ENCODE data around the gene PCDHA3. TPM values are rescaled to one million over a fixed set of nuclear protein-coding genes. Genes with fewer than 3 reads are reported as not detected.
"Not testable (repeated sequence)": the region's sequence is repeated elsewhere in the genome, so short reads cannot be mapped to it uniquely, and the experiment has no call there.

PCDHA3 gene
- total RNA-seq, 1 experiment from 2014 or later: not detected

DNA sequence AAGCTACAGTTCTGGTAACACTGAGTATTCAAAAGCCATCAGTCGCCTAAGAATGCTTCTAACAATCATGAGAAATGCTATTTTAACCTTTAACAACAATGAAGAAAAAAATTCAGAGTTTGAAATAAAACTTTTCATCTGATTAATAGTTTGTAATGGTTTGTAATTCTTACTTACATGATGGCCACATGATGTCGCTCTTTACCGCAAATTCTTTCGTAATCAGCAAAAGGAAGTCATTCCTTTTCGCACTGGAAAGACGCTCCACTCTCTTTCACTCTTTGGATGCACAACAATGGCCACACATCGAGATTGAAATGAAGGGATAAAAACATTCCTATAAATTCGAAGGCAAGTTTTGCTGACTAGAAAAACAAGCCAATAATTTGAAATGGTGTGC, 33.1 kb downstream of the PCDHA3 start, which contains the start of gene PCDHA7:
Gene PCDHA7, plus strand, starts transcription at position 277 of the 400 bp plus-strand sequence. Its CDS starts 115 bp downstream, at position 392.
- ChIA-PET POLR2A (no interaction called here), CTCF (interaction anchor here (0.6 kb wide), 1 partner anchor 322 kb away, joined by 3 read pairs; no protein-coding TSS in a partner anchor)
- DNase-seq (ENCODE audit: low read depth, low spot score) (no peak), ATAC-seq (no peak)
- intact Hi-C loops (cut with micrococcal nuclease; ENCODE audit: unreplicated experiment) (no loop called here), in situ Hi-C loops (cut with HindIII; ENCODE audit: low pct_unique_long_range_greater_than_20kb, low sequenced_read_pairs) (no loop called here)
- Histone ChIP-seq H3K4me3 (ENCODE audit: low read depth in 2 of 2, low read length in 2 of 2) (no peak within 1 kb of the TSS), H3K27me3 (ENCODE audit: control insufficient read depth, insufficient read depth, low read length) (no peaks in the 10 kb centered on the region), H3K4me1 (ENCODE audit: control insufficient read depth, insufficient read depth, low read length) (no peaks in the 10 kb centered on the region), H3K9me3 (ENCODE audit: control insufficient read depth, insufficient read depth, low read depth, low read length) (no peaks in the 10 kb centered on the region; the same call in 1 of the 2 replicates), H3K36me3 (ENCODE audit: control insufficient read depth, insufficient read depth, low read length) (no peaks in the 10 kb centered on the region), H3K27ac (ENCODE audit: low read length) (no peak within 1 kb of the TSS)
- TF ChIP-seq, protein P1, sequence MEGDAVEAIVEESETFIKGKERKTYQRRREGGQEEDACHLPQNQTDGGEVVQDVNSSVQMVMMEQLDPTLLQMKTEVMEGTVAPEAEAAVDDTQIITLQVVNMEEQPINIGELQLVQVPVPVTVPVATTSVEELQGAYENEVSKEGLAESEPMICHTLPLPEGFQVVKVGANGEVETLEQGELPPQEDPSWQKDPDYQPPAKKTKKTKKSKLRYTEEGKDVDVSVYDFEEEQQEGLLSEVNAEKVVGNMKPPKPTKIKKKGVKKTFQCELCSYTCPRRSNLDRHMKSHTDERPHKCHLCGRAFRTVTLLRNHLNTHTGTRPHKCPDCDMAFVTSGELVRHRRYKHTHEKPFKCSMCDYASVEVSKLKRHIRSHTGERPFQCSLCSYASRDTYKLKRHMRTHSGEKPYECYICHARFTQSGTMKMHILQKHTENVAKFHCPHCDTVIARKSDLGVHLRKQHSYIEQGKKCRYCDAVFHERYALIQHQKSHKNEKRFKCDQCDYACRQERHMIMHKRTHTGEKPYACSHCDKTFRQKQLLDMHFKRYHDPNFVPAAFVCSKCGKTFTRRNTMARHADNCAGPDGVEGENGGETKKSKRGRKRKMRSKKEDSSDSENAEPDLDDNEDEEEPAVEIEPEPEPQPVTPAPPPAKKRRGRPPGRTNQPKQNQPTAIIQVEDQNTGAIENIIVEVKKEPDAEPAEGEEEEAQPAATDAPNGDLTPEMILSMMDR (IDR thresholded peaks at IDR 0.05): 0 out of 2 replicates have a peak, but pooled peaks have one; percentile 18
- no peak for TF ChIP-seq REST (IDR thresholded peaks at IDR 0.05; ENCODE audit: insufficient read depth in 1 of 2, low read depth in 2 of 2, low read length in 1 of 2)
- no TSS peak for BruUV-seq (replicated peaks)

DNA sequence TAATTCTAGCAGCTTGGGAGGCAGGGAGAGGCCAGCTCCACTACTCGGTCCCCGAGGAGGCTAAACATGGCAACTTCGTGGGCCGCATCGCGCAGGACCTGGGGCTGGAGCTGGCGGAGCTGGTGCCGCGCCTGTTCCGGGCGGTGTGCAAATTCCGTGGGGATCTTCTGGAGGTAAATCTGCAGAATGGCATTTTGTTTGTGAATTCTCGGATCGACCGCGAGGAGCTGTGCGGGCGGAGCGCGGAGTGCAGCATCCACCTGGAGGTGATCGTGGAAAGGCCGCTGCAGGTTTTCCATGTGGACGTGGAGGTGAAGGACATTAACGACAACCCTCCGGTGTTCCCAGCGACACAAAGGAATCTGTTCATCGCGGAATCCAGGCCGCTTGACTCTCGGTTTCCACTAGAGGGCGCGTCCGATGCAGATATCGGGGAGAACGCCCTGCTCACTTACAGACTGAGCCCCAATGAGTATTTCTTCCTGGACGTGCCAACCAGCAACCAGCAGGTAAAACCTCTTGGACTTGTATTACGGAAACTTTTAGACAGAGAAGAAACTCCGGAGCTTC, 33.7 kb downstream of the PCDHA3 start:
- H3K9me3 ChIP-seq (ENCODE audit: control insufficient read depth, insufficient read depth, low read depth, low read length); intact Hi-C loops (cut with micrococcal nuclease; ENCODE audit: unreplicated experiment); H3K27me3 ChIP-seq (ENCODE audit: control insufficient read depth, insufficient read depth, low read length); DNase-seq (ENCODE audit: low read depth, low spot score); H3K4me3 ChIP-seq (ENCODE audit: low read depth in 2 of 2, low read length in 2 of 2); BruUV-seq (replicated peaks); H3K36me3 ChIP-seq (ENCODE audit: control insufficient read depth, insufficient read depth, low read length); H3K4me1 ChIP-seq (ENCODE audit: control insufficient read depth, insufficient read depth, low read length); in situ Hi-C loops (cut with HindIII; ENCODE audit: low pct_unique_long_range_greater_than_20kb, low sequenced_read_pairs); H3K27ac ChIP-seq (ENCODE audit: low read length); POLR2A ChIA-PET; ATAC-seq: not testable (repeated sequence)
- CTCF ChIA-PET: interaction anchor here (0.6 kb wide), 1 partner anchor 321 kb away, joined by 3 read pairs; no protein-coding TSS in a partner anchor

- no peaks in the 10 kb centered on the region for H3K36me3 ChIP-seq (ENCODE audit: control insufficient read depth, insufficient read depth, low read length)
- H3K9me3 ChIP-seq (ENCODE audit: control insufficient read depth, insufficient read depth, low read depth, low read length): no peaks in the 10 kb centered on the region; the same call in 1 of the 2 replicates
- POLR2A ChIA-PET: no interaction called here
- H3K27me3 ChIP-seq (ENCODE audit: control insufficient read depth, insufficient read depth, low read length): no peaks in the 10 kb centered on the region
- H3K4me3 ChIP-seq (ENCODE audit: low read depth in 2 of 2, low read length in 2 of 2): no peak overlapping the region
- TF ChIP-seq TCF7L2 (IDR thresholded peaks at IDR 0.05; ENCODE audit: low read depth, low read length): no peak
- no peak for TF ChIP-seq REST (IDR thresholded peaks at IDR 0.05; ENCODE audit: insufficient read depth in 1 of 2, low read depth in 2 of 2, low read length in 1 of 2)
- TF ChIP-seq SIN3A (IDR thresholded peaks at IDR 0.05; ENCODE audit: borderline replicate concordance, insufficient read depth, low read depth, low read length): no peak
- TF ChIP-seq, protein P1 (IDR thresholded peaks at IDR 0.05): no peak
- no peak for TF ChIP-seq POLR2AphosphoS5 (IDR thresholded peaks at IDR 0.05; ENCODE audit: low read depth, low read length)
- no peak for ATAC-seq
- intact Hi-C loops (cut with micrococcal nuclease; ENCODE audit: unreplicated experiment) (no loop called here), in situ Hi-C loops (cut with HindIII; ENCODE audit: low pct_unique_long_range_greater_than_20kb, low sequenced_read_pairs) (no loop called here)
- CTCF ChIA-PET: no interaction called here
- H3K4me1 ChIP-seq (ENCODE audit: control insufficient read depth, insufficient read depth, low read length): no peaks in the 10 kb centered on the region
- no TSS peak for BruUV-seq (replicated peaks)
- no peak overlapping the region for H3K27ac ChIP-seq (ENCODE audit: low read length)
- DNase-seq (ENCODE audit: low read depth, low spot score): no peak
Measured at GRCh38 chr5:140835622-140836510, 35.0 kb downstream of the PCDHA3 start.

Data from Panc1 (cell line).